Panc1 (cell line): ENCODE results near the gene DNMT3L. TPM values are rescaled to one million over a fixed set of nuclear protein-coding genes. Genes with fewer than 3 reads are reported as not detected.

Source experiments
- ATAC-seq: fragments of 200-7000 bp; cut with Tn5 transposase; 2 replicates; pipeline ENCODE4 v1.9.1; 2020; ENCODE audit warnings: mild to moderate bottlenecking, moderate library complexity
- BruUV-seq: library from RNA; stranded (reverse); fragments of 400-500 nt; replicated peaks from 2 replicates; lab custom pipeline; 2021; lab: Mats Ljungman, UMichigan
- CTCF ChIA-PET: fragments of 300-600 bp; sonication (Branson Sonifier 250); formaldehyde crosslinking; loops from one replicate; lab custom pipeline; 2022; ENCODE audit warnings: antibody characterized with exemption; lab: Charles Lee
- POLR2A ChIA-PET: fragments of 300-600 bp; sonication (Branson Sonifier 250); formaldehyde crosslinking; loops from one replicate; lab custom pipeline; 2022; ENCODE audit warnings: antibody characterized with exemption; lab: Charles Lee
- DNase-seq: peaks from one replicate; pipeline ENCODE4 v3.0.0-alpha.2; 2010; ENCODE audit warnings: low read depth, low spot score
- H3K27ac ChIP-seq: 2 replicates; pipeline ENCODE4 v1.5.1; 2011; ENCODE audit warnings: mild to moderate bottlenecking, low read length, inconsistent platforms
- H3K27me3 ChIP-seq: fragments of 200-500 bp; sonication (Bioruptor generic); 2 replicates; pipeline ENCODE4 v1.6.0; 2014; ENCODE audit warnings: low read length, inconsistent platforms; ENCODE audit not compliant: control insufficient read depth, insufficient read depth
- H3K36me3 ChIP-seq: fragments of 200-500 bp; sonication (Bioruptor generic); 2 replicates; pipeline ENCODE4 v1.5.1; 2014; ENCODE audit warnings: inconsistent platforms, mild to moderate bottlenecking, low read length, moderate library complexity; ENCODE audit not compliant: control insufficient read depth, insufficient read depth
- H3K4me1 ChIP-seq: 2 replicates; pipeline ENCODE4 v1.5.1; 2011; ENCODE audit warnings: inconsistent platforms, mild to moderate bottlenecking, low read length, moderate library complexity; ENCODE audit not compliant: control insufficient read depth, insufficient read depth
- H3K4me3 ChIP-seq, 2 experiments: 2 replicates each; pipeline ENCODE4 v1.5.1; 2011 to 2012; ENCODE audit warnings: low read depth in 2 of 2, low read length in 2 of 2, mild to moderate bottlenecking in 2 of 2, inconsistent platforms in 1 of 2, moderate library complexity in 1 of 2
- H3K9me3 ChIP-seq: fragments of 200-500 bp; sonication (Bioruptor generic); 2 replicates; pipeline ENCODE4 v1.5.1; 2014; ENCODE audit warnings: low read depth, mild to moderate bottlenecking, inconsistent platforms, low read length, moderate library complexity; ENCODE audit not compliant: control insufficient read depth, insufficient read depth
- CTCF ChIP-seq: fragments of 450-650 bp; IDR thresholded peaks from 2 replicates; pipeline ENCODE4 v1.5.1; 2017; ENCODE audit warnings: mild to moderate bottlenecking
- POLR2AphosphoS5 ChIP-seq: IDR thresholded peaks from 2 replicates; pipeline ENCODE4 v1.6.1; 2012; ENCODE audit warnings: mild to moderate bottlenecking, low read depth, low read length, moderate library complexity
- REST ChIP-seq, 2 experiments: IDR thresholded peaks; 2 replicates each; pipeline ENCODE4 v1.6.1; 2011 to 2012; ENCODE audit warnings: low read depth in 2 of 2, control low read depth in 1 of 2, low read length in 1 of 2, mild to moderate bottlenecking in 1 of 2, moderate library complexity in 1 of 2; ENCODE audit not compliant: insufficient read depth in 1 of 2
- SIN3A ChIP-seq: IDR thresholded peaks from 2 replicates; pipeline ENCODE4 v1.6.1; 2012; ENCODE audit warnings: low read depth, mild to moderate bottlenecking, low read length, moderate library complexity, borderline replicate concordance; ENCODE audit not compliant: insufficient read depth
- TCF7L2 ChIP-seq: IDR thresholded peaks from 2 replicates; pipeline ENCODE4 v1.6.1; 2011; ENCODE audit warnings: mild to moderate bottlenecking, low read depth, low read length, inconsistent platforms
- in situ Hi-C: cut with HindIII; loops from 2 replicates; pipeline ENCODE4 v1.10.0; 2016; ENCODE audit warnings: low sequenced_read_pairs, low pct_unique_long_range_greater_than_20kb
- intact Hi-C: fragments of 100-400 bp; cut with micrococcal nuclease; formaldehyde crosslinking; loops from one replicate; pipeline ENCODE4 v1.10.0; 2022; ENCODE audit not compliant: unreplicated experiment
- total RNA-seq: library from RNA; stranded (reverse); gene quantifications from one replicate; pipeline ENCODE4 v1.2.1, GENCODE V29; 2021; ENCODE audit not compliant: unreplicated experiment

Gene DNMT3L
- total RNA-seq, 1 experiment from 2014 or later: not detected

DNA sequence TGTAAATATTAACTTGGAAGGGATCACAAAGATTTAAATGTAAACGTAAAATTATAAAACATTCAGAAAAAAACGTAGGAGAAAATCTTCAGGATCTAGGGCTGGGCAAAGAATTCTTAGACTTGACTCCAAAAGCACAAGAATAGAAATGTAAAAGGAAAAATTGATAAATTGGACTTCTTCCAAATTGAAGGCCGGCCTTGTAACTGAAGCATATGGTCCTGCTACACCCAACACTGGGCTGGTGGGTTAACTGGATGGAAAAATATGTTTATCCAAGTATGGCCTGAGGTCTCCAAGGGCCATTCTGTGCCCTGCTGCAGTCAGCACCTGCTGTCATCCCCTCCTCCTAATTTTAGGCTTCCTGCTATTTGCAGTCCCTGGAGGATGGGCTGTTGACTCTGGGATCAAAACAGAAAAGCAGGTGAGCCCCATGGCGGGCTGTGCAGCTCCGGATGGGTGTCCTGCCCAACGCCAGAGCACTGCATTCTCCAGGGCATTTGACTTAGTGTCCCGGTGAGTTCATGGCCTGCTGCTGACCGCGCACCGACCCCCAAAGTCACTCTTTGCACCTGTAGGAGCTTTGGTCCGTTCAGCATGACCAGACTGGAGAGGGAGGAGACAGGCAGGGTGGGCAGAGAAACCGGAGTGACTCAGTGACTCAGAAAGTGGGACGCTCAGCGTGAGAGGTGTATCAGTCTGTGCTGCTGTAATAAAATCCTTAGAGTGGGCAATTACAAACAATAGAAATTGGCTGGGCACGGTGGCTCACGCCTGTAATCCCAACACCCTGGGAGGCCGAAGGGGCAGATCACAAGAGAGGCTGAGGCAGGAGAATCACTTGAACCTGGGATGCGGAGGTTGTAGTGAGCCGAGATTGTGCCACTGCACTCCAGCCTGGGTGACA is 17.9 kb upstream of the DNMT3L start:
- Histone ChIP-seq H3K27ac (no peak overlapping the region), H3K9me3 (no peaks in the 10 kb centered on the region), H3K4me3 (no peak overlapping the region), H3K36me3 (no peaks in the 10 kb centered on the region), H3K4me1 (no peaks in the 10 kb centered on the region; the same call in 1 of the 2 replicates), H3K27me3 (no peaks in the 10 kb centered on the region)
- in situ Hi-C loops: no loop called here
- intact Hi-C loops: no loop called here
- ChIA-PET POLR2A (no interaction called here), CTCF (no interaction called here)
- ATAC-seq: no peak
- no peak for DNase-seq
- BruUV-seq: no TSS peak
- no peak for TF ChIP-seq POLR2AphosphoS5
- TF ChIP-seq CTCF: no peak
- no peak for TF ChIP-seq SIN3A
- TF ChIP-seq REST (IDR thresholded peaks at IDR 0.05; ENCODE audit: insufficient read depth in 1 of 2, low read depth in 2 of 2, low read length in 1 of 2): no peak
- no peak for TF ChIP-seq TCF7L2

- Histone ChIP-seq H3K36me3 (no peaks in the 10 kb centered on the region), H3K4me1 (no peaks in the 10 kb centered on the region)
- BruUV-seq: no TSS peak
These were observed 13.3 kb upstream of the DNMT3L start for GRCh38 chr21:44275041-44275440.

More at GRCh38 chr21:44275041-44275440, 13.3 kb upstream of the DNMT3L start:
- no peak for ATAC-seq
- TF ChIP-seq CTCF (no peak), TCF7L2 (no peak), SIN3A (no peak), POLR2AphosphoS5 (no peak), REST (IDR thresholded peaks at IDR 0.05; ENCODE audit: insufficient read depth in 1 of 2, low read depth in 2 of 2, low read length in 1 of 2) (no peak)
- ChIA-PET POLR2A (no interaction called here), CTCF (no interaction called here)
- in situ Hi-C loops (no loop called here), intact Hi-C loops (no loop called here)
- Histone ChIP-seq H3K27ac (no peak overlapping the region), H3K9me3 (no peaks in the 10 kb centered on the region), H3K27me3 (no peaks in the 10 kb centered on the region), H3K4me3 (no peak overlapping the region)
- DNase-seq: no peak
